HG03378 (cell line): ENCODE measurements around the gene PNO1.
A peak's percentile ranks its signal among the peaks of the same experiment; 100 is the strongest.

Experiments used
- ATAC-seq: cut with Tn5 transposase; IDR thresholded peaks from one replicate; pipeline ENCODE4 v1.9.1; 2021; ENCODE audit warnings: mild to moderate bottlenecking, moderate library complexity; ENCODE audit not compliant: unreplicated experiment

Gene PNO1

DNA sequence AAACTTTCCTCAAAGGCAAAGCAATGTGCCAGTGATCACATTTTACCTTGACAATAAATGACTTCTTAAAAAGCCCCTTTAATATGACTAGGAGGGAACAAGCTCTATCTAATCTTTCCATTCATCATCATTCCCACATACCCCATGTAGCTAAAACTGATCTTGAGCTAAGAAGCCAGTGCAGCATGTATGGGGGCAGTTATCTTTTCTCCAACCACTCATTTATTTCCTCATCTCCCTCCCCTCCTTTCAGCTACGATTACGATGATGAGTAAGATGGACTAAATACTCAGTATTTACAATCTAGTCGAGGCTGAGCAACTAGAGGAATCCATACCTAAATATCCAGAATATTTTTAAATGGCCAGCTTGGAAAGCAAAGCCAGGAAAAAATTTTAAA is 35.5 kb downstream of the PNO1 start:
- no peak for ATAC-seq

- ATAC-seq: no peak
Observed at GRCh38 chr2:68193787-68194372, 36.2 kb downstream of the PNO1 start.

DNA sequence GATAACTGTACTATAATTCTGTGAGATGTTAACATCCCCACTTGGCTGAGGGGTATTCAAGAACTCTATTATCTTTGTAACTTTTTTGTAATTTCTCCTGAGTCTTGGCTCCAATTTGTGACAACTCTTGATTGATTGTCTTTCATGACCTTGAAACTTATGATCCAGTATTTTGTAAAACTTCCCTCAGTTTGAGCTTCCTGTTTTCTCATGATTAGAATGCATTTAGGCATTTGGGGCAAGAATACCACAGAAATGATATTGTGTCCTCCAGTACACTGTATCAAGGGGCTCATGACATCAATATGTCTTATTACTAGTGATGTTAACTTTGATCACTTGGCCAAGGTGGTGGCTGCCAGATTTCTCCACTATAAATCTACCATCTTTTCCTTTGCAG is 37.4 kb downstream of the PNO1 start:
- ATAC-seq: no peak

GRCh38 chr2:68196120-68196716 is 38.5 kb downstream of the PNO1 start:
- no peak for ATAC-seq

DNA sequence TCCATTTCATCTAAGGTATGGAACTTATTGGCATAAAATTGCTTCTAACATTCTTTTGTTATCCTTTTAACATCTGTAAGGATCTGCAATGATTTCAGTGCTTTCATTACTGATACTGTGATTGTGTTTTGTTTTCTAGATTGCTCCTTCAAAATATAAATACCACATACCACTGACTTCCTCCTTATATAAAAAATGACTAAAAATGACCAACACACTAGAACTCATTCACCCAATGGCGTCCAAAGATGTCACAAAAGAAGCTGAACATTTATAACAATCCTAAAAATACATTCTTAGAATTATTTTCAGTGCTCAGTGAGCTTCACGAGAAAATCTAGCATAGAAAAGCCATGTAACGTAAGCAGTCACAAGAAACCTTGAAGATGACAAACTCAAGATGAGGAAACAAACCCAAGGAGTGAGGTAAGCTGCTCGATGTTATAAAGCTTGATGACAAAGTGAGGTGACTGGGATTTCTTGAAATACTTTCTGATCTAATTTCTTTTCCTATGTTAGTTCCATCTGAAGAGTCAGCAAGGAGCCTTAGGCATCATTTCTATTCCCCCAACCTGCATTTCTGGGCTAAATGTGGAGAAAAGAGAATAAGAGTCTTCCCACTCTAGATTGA is 42.6 kb downstream of the PNO1 start:
- no peak for ATAC-seq

GRCh38 chr2:68203587-68203986 is 45.9 kb downstream of the PNO1 start:
- ATAC-seq: peak; percentile 95

DNA sequence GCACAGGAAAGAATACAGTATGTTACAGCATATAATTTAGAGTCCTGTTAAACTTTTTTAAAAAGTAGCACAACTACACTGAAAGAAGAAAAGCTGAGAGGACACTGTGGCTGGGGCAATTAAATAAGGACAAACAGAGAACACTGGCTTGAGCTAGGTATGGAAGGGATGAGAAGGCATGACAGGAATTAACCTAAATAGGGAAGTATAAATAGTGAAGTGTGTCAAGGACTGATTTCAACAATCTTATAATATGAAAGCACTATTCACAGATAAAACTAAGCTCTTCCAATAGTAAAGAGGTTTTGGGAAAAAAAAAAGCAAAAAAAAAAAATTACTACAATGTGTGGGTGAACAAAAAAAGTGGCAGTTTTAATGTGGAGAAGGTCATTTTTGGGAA is 49.1 kb downstream of the PNO1 start:
- ATAC-seq: no peak

DNA sequence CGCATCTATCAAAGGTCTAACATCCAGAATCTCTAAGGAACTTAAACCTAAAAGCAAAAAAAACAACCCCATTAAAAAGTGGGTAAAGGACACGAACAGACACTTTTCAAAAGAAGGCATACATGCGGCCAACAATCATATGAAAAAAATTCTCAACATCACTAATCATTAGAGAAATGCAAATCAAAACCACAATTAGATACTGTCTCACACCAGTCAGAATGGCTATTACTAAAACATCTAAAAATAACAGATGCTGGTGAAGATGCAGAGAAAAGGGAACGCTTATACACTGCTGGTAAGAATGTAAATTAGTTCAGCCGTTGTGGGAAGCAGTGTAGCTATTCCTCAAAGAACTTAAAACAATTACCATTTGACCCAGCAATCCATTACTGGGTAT is 56.7 kb downstream of the PNO1 start:
- peak; percentile 84 for ATAC-seq

- ATAC-seq: peak; percentile 45
Observed at GRCh38 chr2:68216454-68217310, 59.0 kb downstream of the PNO1 start.

GRCh38 chr2:68217729-68218128 is 60.0 kb downstream of the PNO1 start:
- ATAC-seq: no peak

DNA sequence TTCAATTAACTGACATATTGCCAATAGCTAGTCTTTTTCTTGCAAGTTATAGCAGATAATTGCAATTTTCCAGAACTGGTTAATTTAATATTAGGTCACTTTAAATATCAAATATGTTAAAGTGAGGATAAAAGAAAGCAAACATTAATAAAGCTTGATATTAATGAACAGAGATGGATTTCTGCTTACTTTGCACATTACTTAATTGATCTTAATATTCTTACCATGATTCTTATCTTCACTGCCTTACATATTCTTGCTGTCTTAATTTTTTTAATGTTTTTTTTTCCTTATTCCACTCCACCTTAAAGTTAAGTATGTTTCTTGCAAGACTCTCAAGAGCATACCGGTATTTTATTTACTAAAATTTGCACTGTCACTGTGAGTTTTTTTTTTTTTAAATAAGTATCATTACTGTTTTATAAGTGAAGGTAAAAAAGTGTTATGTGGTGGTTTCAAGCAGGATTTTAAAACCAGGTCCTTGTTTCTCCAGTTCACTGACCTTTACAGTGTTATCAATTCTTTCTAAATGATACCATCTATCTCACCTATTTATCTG is 60.7 kb downstream of the PNO1 start:
- no peak for ATAC-seq

GRCh38 chr2:68222287-68222686 is 64.6 kb downstream of the PNO1 start:
- no peak for ATAC-seq

DNA sequence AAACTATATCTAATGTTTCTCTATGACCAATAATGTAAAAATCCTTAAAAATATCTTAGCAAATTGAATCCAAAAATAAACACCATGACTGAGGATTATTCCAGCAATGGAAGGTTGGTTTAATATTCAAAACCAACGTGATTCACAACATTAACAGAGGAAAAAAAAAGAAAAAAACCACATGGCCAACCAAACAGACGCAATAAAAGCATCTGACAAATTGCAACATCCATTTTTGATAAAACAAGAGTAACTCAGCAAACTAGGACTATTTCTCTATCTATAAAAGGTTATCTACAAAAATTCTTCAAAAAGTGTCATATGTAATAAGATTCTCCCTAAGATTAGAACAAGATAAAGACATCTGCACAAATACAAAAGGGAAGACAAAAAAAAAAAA is 65.7 kb downstream of the PNO1 start:
- ATAC-seq: no peak

DNA sequence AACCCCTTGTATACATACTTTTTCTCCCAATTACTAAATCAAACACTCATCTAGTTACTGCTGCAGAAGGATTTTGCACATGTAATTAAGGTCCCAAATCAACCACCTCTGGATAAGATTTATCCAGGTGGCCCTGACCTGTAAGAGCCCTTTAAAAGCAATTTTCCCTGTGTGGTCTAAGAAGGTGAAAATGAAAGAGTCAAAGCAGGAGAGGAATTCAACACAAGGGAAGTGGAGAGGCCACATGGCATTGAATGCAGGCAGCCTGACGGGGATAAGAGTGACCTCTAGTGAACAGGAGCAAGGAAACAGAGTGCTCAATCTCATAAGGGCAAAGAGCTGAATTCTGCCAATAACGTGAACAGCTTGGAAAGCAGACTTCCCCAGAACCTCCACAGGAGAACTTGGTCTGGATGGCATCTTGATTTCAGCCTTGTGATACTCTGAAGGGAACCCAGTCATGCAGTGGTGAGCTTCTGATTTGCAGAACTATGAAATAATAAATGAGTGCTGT is 67.5 kb downstream of the PNO1 start:
- peak; percentile 62 for ATAC-seq
